ENCODE measurements around the gene MREG.
"Not testable (repeated sequence)": the region's sequence is repeated elsewhere in the genome, so short reads cannot be mapped to it uniquely, and the experiment has no call there.

MREG gene

DNA sequence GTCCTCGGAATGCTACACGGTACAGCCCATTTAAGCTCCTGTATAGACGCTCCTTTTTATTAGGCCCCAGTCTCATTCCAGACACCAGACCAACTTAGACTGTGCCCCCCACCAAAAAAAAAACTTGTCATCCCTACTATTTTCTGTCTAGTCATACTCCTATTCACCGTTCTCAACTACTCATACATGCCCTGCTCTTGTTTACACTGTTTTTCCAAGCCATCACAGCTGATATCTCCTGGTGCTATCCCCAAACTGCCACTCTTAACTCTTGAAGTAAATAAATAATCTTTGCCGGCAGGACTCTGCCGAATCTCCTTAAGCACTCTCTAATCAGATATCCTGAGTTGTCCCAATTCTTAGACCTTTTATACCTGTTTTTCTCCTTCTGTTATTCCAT is 86.4 kb downstream of the MREG start:
- not testable (repeated sequence) for DNase-seq (ENCODE audit: insufficient read length, low spot score); FAIRE-seq

DNA sequence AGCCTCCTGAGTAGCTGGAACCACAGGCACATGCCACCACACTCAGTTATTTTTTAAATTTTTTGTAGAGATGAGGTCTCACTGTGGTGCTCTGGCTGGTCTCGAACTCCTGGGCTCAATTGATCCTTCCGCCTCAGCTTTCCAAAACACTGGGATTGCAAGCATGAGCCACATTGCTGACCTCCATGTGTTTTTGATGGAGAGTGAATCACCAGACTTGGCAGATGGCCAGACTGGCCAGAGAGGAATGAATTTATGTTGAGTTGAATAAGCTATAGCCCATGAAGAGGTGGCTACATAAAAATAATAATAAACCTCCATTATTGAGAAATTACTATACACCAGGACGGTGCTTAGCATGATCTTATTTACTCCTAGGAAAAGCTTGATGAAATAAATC is 91.5 kb downstream of the MREG start:
- FAIRE-seq: no peak

DNA sequence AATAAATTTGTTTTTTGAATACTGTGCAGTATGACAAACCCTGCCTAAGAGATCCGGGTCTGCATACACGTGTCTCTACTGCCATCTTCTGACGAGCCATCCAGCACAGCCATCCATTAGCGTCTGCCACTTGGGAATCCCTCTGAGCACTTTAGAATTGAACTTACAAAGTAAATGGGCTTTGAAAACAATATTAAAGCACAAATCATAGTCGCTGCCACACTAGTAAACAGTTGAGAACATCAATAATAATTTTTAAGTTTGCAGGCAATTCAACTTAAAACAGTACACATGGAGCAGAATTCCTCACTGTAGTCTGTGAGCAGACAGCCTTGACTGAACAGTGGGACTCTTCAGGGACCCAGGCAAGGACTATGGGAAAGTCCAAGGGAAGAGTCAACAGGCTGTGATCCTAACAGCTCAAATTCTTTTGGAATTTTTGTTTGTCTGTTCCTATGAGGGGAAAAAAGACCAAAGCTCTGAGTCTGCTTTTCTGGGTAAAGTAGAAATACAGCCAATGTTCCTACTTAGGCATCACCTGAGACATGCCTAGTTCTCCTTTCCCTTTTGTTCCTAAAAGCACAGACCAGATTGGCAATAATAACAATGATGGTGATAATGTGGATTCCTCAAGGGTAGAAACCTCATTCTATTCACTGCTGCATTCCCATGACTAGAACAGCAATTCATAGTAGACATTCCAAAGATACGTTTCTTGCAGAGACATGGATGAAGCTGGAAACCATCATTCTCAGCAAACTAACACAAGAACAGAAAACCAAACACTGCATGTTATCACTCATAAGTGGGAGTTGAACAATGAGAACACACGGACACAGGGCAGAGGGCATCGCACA is 92.9 kb downstream of the MREG start:
- DNase-seq (ENCODE audit: insufficient read length, low spot score) (peak; percentile 58), FAIRE-seq (no peak)

More for the DNA sequence above, 91.5 kb downstream of the MREG start:
- peak; percentile 41 for DNase-seq (ENCODE audit: insufficient read length, low spot score)

DNA sequence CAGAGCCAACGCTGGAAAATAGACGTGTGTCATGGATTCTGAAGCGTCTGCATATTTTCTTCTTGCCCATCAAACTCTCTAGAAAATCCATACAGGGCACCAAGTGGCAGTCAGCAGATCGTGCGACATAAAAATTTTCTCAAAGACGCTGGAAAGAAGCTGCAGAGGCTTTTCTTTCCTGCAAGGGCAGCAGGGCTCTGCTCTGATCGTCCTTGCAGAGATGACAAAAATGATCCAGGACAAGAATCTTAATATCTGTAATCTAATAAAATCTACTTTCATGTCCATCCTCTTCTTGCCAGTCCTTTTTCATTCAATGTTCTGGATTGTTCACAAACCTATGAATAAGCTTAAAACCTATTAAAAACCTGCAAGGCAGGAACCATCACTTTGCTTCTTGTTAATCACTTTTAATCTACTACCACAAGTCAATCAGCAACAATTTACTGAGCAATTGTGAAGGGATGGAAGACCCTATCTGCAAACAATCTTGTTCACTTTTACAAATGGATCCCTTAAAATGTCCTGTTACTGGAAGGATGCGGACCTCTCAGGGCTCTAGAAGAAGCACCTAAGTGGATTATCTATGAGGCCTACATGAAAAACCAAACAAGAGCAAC is 93.6 kb downstream of the MREG start:
- DNase-seq (ENCODE audit: insufficient read length, low spot score): no peak
- no peak for FAIRE-seq

DNA sequence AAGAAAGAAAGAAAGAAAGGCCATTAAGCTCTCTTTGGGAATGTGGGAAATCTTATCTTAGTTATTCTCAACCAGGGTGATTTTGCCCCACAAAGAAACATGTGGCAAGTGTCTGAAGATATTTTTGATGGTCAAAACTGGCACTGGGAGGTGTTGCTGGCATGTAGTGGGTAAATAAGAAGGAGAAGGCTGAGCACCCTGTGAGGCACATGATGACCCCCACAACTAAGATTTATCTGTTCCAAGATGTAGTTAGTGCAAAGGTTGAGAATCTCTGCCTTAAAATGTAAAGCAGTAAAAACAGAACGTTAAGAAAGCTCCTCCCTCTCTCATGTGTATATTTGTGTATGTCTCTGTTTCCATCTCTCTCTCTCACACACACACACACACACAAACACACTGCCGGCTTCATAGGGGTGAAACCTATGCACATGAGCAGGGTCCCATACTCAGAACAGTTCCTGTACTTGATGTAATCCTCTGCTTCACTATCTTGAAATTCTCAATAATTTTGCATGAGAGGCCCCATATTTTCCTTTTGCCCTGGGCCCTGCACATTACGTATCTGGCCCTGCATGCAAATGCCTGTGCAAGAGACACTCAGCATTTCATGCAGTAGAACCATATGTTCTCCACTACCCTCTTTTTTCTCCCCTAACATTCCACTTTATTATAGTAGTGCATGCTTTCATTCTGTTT is 94.3 kb downstream of the MREG start:
- FAIRE-seq (no peak), DNase-seq (ENCODE audit: insufficient read length, low spot score) (no peak)

DNA sequence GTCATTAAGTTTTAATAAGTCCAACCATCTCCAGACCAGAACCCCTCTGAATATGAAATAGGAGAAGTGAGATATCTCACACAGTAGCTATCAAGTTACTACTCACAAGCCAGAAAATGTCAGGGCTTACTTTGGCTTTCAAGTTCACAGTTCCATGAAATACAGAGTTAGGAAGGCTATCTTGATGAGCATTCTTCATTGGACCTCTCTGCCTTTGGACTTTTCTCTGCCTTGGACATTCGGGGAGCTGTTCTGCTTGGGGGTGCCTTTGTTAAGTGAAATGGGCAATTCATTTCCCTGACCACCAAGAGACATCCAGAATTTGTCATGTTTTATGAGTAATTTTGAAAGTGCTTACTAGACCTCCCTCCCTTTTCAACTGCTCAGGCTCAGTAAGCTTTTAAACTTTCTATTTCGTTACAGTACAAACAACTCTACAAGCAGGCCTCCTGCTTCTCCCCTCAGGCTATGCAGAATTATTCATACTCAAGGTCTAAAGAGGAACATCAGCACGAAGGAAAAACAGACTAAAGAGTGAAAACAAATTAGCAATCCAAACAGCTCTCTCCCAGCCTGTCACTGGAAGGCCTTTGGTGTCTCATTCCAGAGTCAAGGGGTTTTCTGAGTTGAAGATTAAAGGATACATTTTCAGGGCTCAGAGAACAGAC is 95.3 kb downstream of the MREG start:
- FAIRE-seq (no peak), DNase-seq (ENCODE audit: insufficient read length, low spot score) (no peak)

DNA sequence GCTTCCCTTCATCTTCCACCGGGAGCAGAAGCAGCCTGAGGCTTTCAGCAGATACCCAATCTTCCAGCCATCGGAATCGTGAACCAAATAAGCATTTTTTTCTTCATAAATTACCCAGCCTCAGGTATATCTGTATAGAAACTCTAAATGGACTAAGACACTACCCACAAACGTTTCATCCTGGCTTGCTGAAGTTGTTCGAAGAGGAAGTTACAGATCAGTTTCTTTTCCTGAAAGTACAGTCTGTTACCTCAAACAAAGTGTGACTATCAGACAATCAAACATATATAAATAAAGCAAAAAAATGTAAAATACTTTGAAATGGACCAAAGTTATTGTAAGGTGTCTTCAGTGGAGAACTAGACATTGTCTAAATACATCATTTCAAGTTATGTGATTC is 97.9 kb downstream of the MREG start:
- DNase-seq (ENCODE audit: insufficient read length, low spot score): no peak
- FAIRE-seq: no peak

DNA sequence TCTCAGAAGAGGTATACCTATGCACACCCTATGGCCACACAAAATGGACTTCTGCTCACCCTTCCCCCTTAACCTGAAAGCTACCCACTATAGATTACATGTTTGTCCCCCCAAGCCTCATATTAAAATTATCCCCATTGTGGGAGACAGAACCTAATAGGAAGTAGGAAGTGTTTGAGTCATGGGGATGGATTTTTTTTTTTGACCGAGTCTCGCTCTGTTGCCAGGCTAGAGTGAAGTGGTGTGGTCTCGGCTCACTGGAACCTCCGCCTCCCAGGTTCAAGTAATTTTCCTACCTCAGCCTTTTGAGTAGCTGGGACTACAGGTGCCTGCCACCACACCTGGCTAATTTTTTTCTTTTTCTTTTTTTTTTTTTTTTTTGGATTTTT is 98.6 kb downstream of the MREG start:
- DNase-seq (ENCODE audit: insufficient read length, low spot score) (no peak), FAIRE-seq (no peak)

DNA sequence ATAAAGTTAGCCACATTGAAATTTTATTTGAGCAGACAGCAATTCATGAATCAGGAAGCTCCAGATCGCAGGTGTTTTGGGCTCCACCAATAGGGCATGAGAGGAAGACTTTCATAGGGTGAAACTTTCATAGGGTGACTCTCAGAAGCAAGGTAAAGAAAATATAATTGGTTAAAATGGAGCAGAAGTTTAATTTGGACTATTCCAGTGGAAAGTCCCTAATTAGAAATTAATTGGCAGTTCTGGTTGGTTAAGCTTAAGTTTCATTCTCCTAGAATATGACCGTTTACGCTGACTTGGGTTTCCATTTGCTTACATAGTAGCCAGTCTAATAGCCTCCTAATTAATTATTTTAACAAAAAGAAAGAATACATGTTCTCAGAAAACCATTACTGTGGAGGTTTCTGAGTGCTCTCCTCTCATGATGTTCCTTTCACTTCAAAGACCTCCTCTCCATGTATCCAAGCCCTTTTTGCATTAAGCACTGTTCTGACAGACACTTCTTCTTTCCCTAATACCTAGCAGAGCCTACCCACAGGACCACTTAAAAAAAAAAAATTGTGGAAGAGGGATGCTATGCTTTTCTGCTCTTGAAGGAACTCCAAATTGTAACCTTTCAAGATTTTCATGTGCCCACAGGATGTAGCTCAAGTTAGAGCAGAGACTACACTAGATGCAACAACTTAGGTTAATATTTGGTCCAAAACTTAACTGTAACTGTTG is 99.1 kb downstream of the MREG start:
- DNase-seq (ENCODE audit: insufficient read length, low spot score) (no peak), FAIRE-seq (no peak)

DNA sequence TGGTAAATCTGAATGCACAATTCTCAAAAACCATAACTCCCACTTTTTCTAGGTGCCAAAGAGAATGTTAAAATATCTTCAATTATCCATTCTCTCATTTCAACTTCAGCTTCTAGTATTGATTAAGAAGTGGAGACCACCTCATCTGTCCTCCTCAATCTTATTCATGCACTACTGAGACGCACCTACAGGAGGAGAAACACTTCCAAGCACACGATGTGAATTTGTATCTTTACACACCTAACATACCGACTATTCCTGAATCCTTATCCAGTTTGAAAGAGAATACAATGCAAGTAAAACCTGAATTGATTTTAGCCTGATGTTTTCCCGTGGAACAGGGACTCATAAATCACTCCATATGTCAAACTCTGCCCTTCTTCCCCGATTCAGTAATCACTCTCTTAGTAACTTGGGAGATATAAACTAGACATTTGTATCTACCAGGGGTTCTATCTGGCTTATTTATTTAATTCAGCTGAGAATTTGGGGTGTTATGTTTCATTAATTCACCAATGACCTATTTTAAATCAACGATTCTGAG is 101.0 kb downstream of the MREG start:
- FAIRE-seq (no peak), DNase-seq (ENCODE audit: insufficient read length, low spot score) (no peak)

DNA sequence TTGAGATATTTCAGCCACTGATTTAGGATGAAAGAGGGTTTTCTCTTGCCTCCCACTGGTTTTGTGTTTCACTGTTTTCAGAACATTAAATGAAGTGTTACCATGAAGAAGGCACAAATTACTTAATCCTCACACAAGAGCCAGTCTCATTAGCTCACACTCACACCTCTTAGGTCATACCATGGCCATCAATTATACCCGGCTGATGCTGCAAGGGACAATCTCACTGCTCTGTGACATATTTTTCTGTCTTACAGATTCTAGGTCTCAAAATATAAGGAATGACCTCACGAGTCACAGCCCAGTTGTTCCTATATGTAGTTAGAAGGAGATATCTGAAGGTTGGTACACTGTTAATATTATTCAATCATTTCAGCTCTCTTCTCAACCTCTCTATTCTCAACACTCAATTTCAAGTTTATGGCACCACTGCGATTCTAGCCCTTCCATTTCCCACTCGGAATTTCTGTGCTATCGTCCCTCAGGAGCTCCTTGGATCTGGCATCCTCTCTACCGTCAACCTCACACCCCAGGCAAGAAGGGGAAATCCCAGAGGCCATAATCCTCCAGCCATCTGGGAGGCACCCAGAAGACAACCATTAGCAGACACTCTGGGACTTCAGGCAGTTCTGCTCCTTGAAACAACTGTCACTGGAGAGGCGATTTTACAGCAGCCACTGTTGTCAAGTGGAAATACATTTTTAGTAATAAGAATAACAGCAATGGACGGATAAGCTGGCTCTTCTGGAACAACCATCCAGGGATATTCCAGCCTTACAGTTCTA is 101.9 kb downstream of the MREG start:
- DNase-seq (ENCODE audit: insufficient read length, low spot score): no peak
- no peak for FAIRE-seq

DNA sequence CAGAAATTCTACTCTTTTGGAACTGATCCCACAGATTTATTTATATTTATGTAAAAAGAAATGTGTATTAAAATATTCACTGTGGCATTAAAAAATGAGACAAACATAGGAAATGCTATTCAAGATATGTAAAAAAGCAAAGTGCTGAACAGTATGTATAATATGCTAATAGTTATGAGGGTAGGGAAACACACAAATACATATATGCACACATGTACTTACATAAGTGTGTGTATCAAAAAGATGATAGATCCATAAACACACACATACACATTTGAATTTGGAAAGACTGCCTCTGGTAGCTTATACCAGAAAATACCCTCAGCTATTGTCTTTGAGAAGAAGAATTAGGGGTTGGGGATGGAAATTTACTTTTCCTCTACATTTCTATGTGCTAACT is 103.2 kb downstream of the MREG start:
- FAIRE-seq (no peak), DNase-seq (ENCODE audit: insufficient read length, low spot score) (no peak)

DNA sequence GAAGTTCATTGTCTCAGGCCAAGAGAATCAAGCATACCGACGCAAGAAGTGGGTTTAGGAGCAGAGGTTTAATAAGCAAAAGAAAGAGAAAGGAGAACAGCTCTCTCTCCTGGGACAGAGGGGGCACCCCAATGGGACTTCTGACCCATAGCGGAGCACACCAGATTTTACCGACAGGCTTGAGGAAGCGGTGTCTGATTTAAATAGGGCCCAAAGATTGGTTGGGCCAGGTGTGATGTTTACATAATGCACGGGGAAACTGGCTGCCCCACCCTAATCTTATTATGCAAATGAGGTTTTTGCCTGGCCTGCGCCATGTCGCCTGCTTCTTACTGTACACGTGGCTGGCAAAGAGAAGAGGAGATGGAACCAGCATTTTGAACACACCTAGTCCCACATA is 106.2 kb downstream of the MREG start:
- DNase-seq (ENCODE audit: insufficient read length, low spot score): no peak
- no peak for FAIRE-seq

DNA sequence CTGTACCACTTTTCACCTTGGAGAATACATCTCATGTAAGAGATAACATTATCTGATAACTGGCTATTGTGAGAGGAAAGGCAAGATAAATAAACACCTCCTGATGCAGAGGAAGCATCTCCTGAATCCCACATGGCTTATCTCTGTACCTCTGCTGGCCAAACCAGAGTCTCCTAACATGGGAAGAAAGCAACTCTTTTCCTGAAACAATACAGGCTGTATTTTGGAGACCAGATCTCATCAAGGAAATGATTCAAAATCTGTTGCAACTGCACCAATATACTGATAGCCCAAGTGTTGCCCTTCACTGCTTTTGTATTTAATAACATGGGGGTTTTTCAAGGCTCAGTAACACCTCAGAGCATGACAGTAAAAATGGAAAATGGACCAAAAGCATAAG is 106.9 kb downstream of the MREG start:
- no peak for FAIRE-seq
- DNase-seq (ENCODE audit: insufficient read length, low spot score): no peak

DNA sequence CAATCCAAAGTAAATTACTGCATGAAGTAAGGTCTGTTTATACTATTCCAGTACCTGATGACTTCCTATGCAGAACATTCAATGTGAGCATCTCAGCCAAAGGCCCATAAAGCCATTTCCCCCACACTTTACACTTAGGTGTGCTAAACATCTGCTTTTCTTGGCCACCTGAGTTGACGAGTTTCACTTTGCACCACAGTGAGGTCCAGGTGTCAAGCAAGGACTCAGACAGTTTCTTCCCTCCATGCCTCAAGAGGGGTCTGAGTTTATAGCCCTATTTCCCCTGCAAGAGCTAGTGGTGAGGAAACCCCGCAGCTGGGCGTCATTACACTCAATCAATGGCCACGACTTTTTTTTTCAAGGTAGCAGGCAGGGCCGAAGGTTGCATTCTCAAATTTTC is 107.7 kb downstream of the MREG start:
- DNase-seq (ENCODE audit: insufficient read length, low spot score) (no peak), FAIRE-seq (no peak)

DNA sequence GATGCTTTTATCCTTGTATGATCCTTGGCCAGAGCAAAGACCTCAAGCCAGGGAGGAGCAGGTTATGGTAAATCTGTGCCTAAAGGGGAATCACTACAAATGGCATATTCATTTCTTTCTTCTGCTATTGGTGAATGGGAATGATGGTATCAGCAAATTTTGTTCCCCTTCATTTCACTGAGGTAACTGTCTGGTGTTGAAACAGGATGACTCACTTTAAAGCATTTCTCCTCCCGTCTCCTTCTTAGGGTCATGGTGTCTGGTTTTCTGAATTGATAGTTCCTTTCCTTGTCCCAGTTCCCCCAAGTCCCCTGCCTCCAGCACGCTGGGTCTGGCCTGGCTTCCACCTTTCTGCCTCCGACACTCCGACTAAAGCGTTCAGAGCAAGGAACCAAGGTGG is 109.2 kb downstream of the MREG start:
- no peak for FAIRE-seq
- peak; percentile 23 for DNase-seq (ENCODE audit: insufficient read length, low spot score)

DNA sequence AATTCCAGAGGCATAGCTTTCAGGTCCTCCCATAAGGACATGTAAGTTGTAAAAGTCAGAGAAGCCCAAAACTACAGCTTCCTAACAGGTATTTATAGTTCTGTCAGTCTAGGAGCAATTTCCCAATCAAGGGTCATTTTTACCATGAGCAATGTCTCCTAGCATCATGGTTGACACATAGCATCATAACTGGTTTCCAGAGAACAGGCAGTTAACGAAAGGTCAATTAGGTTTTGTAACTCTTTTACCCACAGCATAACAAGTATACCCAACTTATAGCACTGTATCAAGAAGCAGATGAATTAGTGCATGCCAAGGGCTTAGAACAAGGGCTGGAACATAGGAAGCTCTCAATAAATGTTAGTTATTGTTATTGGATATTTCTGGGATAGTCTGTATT is 110.1 kb downstream of the MREG start:
- DNase-seq (ENCODE audit: insufficient read length, low spot score) (no peak), FAIRE-seq (no peak)

DNA sequence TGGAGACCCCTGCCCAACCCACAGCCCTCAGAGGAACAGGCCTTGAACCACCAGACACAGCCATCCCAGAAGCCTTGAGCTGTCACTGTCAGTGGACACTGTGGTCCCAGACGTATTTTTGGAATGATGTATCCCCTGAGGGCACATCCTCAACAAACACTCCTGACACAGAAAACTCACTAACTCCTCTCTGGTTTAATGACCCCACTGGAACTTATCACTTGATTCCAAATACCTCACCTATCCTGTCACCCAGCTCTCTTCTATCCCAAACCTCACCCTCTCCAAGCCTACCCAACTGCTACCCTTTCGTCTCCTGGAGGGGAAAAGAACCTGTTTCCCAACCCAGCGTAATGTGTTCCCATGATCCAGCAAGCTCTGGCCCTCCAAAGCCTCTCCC is 111.6 kb downstream of the MREG start:
- FAIRE-seq: no peak
- DNase-seq (ENCODE audit: insufficient read length, low spot score): no peak

DNA sequence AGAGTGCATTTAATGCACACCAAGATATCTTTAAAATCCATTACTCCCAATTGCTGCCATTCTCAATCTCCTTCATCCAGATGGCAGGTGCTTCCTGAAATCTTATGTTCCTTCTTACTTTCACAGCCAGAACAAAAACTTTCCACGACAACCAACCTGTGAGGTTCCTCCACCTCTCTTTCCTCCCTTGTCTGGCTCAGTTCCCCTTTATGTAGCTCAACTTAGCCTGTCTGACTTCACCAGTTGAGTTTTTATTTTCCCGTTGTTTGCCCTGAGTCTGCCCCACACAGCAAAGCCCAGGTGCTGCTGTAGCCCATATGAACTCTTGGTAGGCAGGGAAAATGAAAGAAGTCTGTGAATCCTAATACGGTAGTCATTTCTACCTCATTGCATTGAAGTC is 112.5 kb downstream of the MREG start:
- FAIRE-seq: no peak
- DNase-seq (ENCODE audit: insufficient read length, low spot score): no peak

DNA sequence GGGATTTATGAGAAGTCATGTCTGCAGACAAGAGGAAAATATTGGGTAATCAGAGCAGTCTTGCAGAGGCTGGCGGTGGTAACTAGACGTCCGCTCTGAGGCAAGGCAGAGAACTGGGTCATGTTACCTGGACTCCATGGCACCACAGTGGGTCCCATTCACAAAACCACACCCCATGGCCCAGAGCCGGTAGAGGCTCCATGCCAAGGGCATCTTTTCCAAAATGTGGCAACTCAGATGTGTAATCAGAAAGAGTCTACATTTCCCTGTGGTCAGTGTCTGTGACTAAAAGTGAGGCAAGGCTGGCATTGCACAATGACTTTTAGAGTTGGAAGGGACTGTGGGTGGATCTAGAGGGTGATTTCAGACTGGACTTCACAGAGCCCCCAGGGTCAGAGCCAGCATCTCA is 113.1 kb downstream of the MREG start:
- FAIRE-seq (no peak), DNase-seq (ENCODE audit: insufficient read length, low spot score) (no peak)
